IMR-90 (cell line): ENCODE data around the gene SNX25. TPM values are rescaled to one million over a fixed set of nuclear protein-coding genes. Genes with fewer than 3 reads are reported as not detected.

Experiments
- ATAC-seq: fragments of 200-7000 bp; cut with Tn5 transposase; 2 replicates; pipeline ENCODE4 v1.9.1; 2020; ENCODE audit warnings: low read depth, mild to moderate bottlenecking, moderate library complexity
- BruUV-seq: library from RNA; stranded (reverse); fragments of 400-500 nt; replicated peaks from 2 replicates; lab custom pipeline; 2021; lab: Mats Ljungman, UMichigan
- CTCF ChIA-PET: fragments of 300-600 bp; formaldehyde crosslinking; extraction: SDS; loops from one replicate; lab custom pipeline; 2021; ENCODE audit warnings: antibody characterized with exemption; lab: Yijun Ruan, JAX
- POLR2A ChIA-PET: fragments of 300-600 bp; sonication (Branson Sonifier 250); formaldehyde crosslinking; loops from one replicate; lab custom pipeline; 2022; ENCODE audit warnings: antibody characterized with exemption; ENCODE audit not compliant: unreplicated experiment; lab: Charles Lee
- DNase-seq: peaks from one replicate; pipeline ENCODE4 v3.0.0; 2013
- H2AFZ ChIP-seq: replicated peaks from 2 replicates; pipeline ENCODE3; 2013; ENCODE audit warnings: low read length, mild to moderate bottlenecking; ENCODE audit not compliant: poor library complexity
- H2AK5ac ChIP-seq: 2 replicates; pipeline ENCODE4 v1.6.1; 2013; ENCODE audit warnings: low read depth, low read length, inconsistent platforms
- H2AK9ac ChIP-seq: replicated peaks from 2 replicates; pipeline ENCODE3; 2013; ENCODE audit warnings: mild to moderate bottlenecking, low read depth, low read length, moderate library complexity; ENCODE audit not compliant: poor library complexity
- H2BK120ac ChIP-seq: 2 replicates; pipeline ENCODE4 v1.6.1; 2013; ENCODE audit warnings: low read depth, low read length, inconsistent platforms
- H2BK15ac ChIP-seq: 3 replicates; pipeline ENCODE4 v1.6.1; 2013; ENCODE audit warnings: low read depth, low read length, inconsistent platforms
- H2BK20ac ChIP-seq: 2 replicates; pipeline ENCODE4 v1.6.1; 2013; ENCODE audit warnings: low read depth, mild to moderate bottlenecking, inconsistent platforms, low read length, moderate library complexity
- H2BK5ac ChIP-seq: 2 replicates; pipeline ENCODE4 v1.6.1; 2013; ENCODE audit warnings: mild to moderate bottlenecking, low read depth, low read length, inconsistent platforms; ENCODE audit not compliant: poor library complexity, severe bottlenecking
- H3K14ac ChIP-seq: replicated peaks from 2 replicates; pipeline ENCODE4 v1.6.1; 2013; ENCODE audit warnings: low read depth, low read length, inconsistent platforms
- H3K18ac ChIP-seq: 2 replicates; pipeline ENCODE4 v1.6.1; 2013; ENCODE audit warnings: low read depth, low read length, control low read depth
- H3K23ac ChIP-seq: 2 replicates; pipeline ENCODE4 v1.6.1; 2013; ENCODE audit warnings: low read depth, low read length, inconsistent platforms
- H3K27ac ChIP-seq: 2 replicates; pipeline ENCODE4 v1.5.1; 2013; ENCODE audit warnings: mild to moderate bottlenecking, control low read depth, low read length; ENCODE audit not compliant: insufficient read depth
- H3K27me3 ChIP-seq: 2 replicates; pipeline ENCODE4 v1.6.1; 2013; ENCODE audit warnings: low read length; ENCODE audit not compliant: control insufficient read depth, insufficient read depth
- H3K36me3 ChIP-seq: 2 replicates; pipeline ENCODE4 v1.6.1; 2013; ENCODE audit warnings: low read length, mixed read lengths; ENCODE audit not compliant: control insufficient read depth, insufficient read depth
- H3K4ac ChIP-seq: 2 replicates; pipeline ENCODE4 v1.6.1; 2013; ENCODE audit warnings: low read depth, low read length, inconsistent platforms
- H3K4me1 ChIP-seq: 2 replicates; pipeline ENCODE4 v1.6.1; 2013; ENCODE audit warnings: low read length, mixed read lengths; ENCODE audit not compliant: control insufficient read depth, insufficient read depth
- H3K4me2 ChIP-seq: 2 replicates; pipeline ENCODE4 v1.6.1; 2013; ENCODE audit warnings: low read depth, mild to moderate bottlenecking, control low read depth, low read length, moderate library complexity
- H3K4me3 ChIP-seq: 2 replicates; pipeline ENCODE4 v1.5.1; 2013; ENCODE audit warnings: low read depth, mild to moderate bottlenecking, control low read depth, low read length, moderate library complexity; ENCODE audit not compliant: insufficient read depth
- H3K56ac ChIP-seq: 2 replicates; pipeline ENCODE4 v1.6.1; 2013; ENCODE audit warnings: low read length, inconsistent platforms; ENCODE audit not compliant: insufficient read depth; ENCODE audit errors: extremely low read depth
- H3K79me1 ChIP-seq, 2 experiments: 2 replicates each; pipeline ENCODE4 v1.6.1; 2013; ENCODE audit warnings: low read length in 2 of 2, inconsistent platforms in 1 of 2, low read depth in 1 of 2
- H3K9ac ChIP-seq: 2 replicates; pipeline ENCODE4 v1.6.1; 2013; ENCODE audit warnings: low read depth, low read length, control low read depth
- H3K9me1 ChIP-seq: 2 replicates; pipeline ENCODE4 v1.6.1; 2013; ENCODE audit warnings: low read length, inconsistent platforms; ENCODE audit not compliant: insufficient read depth
- H3K9me3 ChIP-seq: 2 replicates; pipeline ENCODE4 v1.6.1; 2013; ENCODE audit warnings: low read length; ENCODE audit not compliant: control insufficient read depth, insufficient read depth
- H4K20me1 ChIP-seq: 2 replicates; pipeline ENCODE4 v1.6.1; 2013; ENCODE audit warnings: low read length, inconsistent platforms; ENCODE audit not compliant: insufficient read depth
- H4K5ac ChIP-seq: 2 replicates; pipeline ENCODE4 v1.6.1; 2013; ENCODE audit warnings: mild to moderate bottlenecking, low read depth, low read length, control low read depth
- H4K8ac ChIP-seq, 2 experiments: 2 replicates each; pipeline ENCODE4 v1.6.1; 2013; ENCODE audit warnings: low read depth in 2 of 2, low read length in 2 of 2, control low read depth in 1 of 2, inconsistent platforms in 1 of 2
- H4K91ac ChIP-seq: 2 replicates; pipeline ENCODE4 v1.6.1; 2013; ENCODE audit warnings: low read depth, low read length, inconsistent platforms; ENCODE audit not compliant: insufficient read depth
- BHLHE40 ChIP-seq: fragments of 150-350 bp; IDR thresholded peaks from 2 replicates; pipeline ENCODE4 v1.6.1; 2016; ENCODE audit warnings: mild to moderate bottlenecking, low read depth, low read length
- CHD1 ChIP-seq: IDR thresholded peaks from 2 replicates; pipeline ENCODE4 v1.6.1; 2012; ENCODE audit warnings: low read depth, low read length, improper control_type of control experiment
- WGBS, 2 experiments: methylation state at CpG; one replicate each; pipeline versions ENCODE4 v1.1.5 to v1.1.7; 2013; ENCODE audit warnings: missing lambda C conversion rate in 2 of 2; ENCODE audit not compliant: insufficient read length in 1 of 2; ENCODE audit errors: extremely low coverage in 2 of 2; 5-methylcytosine and 5-hydroxymethylcytosine counted together
- dilution Hi-C: fragments of 300-500 bp; cut with HindIII; formaldehyde crosslinking; loops from one replicate; pipeline ENCODE4 v1.14.3; 2018; ENCODE audit warnings: low sequenced_read_pairs; ENCODE audit not compliant: unreplicated experiment
- in situ Hi-C: fragments of 300-500 bp; cut with MboI; formaldehyde crosslinking; loops from 3 replicates; pipeline ENCODE4 v1.14.3; 2019; ENCODE audit warnings: low sequenced_read_pairs, inconsistent platforms, mixed read lengths
- intact Hi-C: fragments of 100-400 bp; cut with micrococcal nuclease; formaldehyde crosslinking; loops from 2 replicates; pipeline ENCODE4 v1.10.0; 2022
- polyA plus RNA-seq, 3 experiments: library from polyadenylated mRNA; depleted of rRNA; stranded (reverse); fragments of >200 nt; gene quantifications; 2 replicates each; pipeline ENCODE4 v1.2.3, GENCODE V29; 2012; ENCODE audit warnings: low replicate concordance in 1 of 3
- total RNA-seq: library from RNA; depleted of rRNA; stranded (reverse); fragments of >200 nt; gene quantifications from 2 replicates; pipeline ENCODE4 v1.2.3, GENCODE V29; 2012

The SNX25 gene
- total and polyA plus RNA-seq, 2 of the 4 experiments (the other 2 are of a cell fraction), result 11.4 to 28.3 TPM

GRCh38 chr4:185270037-185270436, 60.6 kb downstream of the SNX25 start:
- intact Hi-C loops, result no loop called here
- ATAC-seq, result no peak
- Histone ChIP-seq H2AFZ (no peak overlapping the region), H3K9ac (no peak overlapping the region), H3K79me1 (peaks cover 18% of the 10 kb centered on the region in 2 experiments; a peak in 3 of 4 replicates), H3K56ac (no peak overlapping the region), H2BK5ac (no peak overlapping the region), H3K9me1 (peaks cover 7% of the 10 kb centered on the region), H3K4ac (no peak overlapping the region), H3K9me3 (no peaks in the 10 kb centered on the region), H3K18ac (no peak overlapping the region), H3K4me1 (peaks cover 5% of the 10 kb centered on the region; the same call in 1 of the 2 replicates), H3K23ac (no peak overlapping the region), H3K14ac (no peak overlapping the region), H3K4me2 (no peak overlapping the region), H3K27me3 (no peaks in the 10 kb centered on the region), H2BK20ac (no peak overlapping the region), H2AK9ac (no peak overlapping the region), H4K91ac (no peak overlapping the region), H2BK120ac (no peak overlapping the region), H3K36me3 (peaks cover 2% of the 10 kb centered on the region; the same call in 1 of the 2 replicates), H2AK5ac (no peak overlapping the region), H3K27ac (no peak overlapping the region), H4K5ac (no peak overlapping the region), H2BK15ac (no peak overlapping the region), H4K20me1 (0 out of 2 replicates have a peak, but pooled peaks cover 4% of the 10 kb centered on the region), H3K4me3 (no peak overlapping the region), H4K8ac (no peak overlapping the region)
- DNase-seq, result no peak
- in situ Hi-C loops, result no loop called here
- ChIA-PET CTCF (interaction anchor here (0.6 kb wide), 2 partner anchors 228 to 328 kb away, joined by 3 read pairs; no protein-coding TSS in a partner anchor), POLR2A (interaction anchor here (0.6 kb wide), 2 partner anchors 17 to 126 kb away, joined by 3 to 8 read pairs; no protein-coding TSS in a partner anchor)
- no peak for TF ChIP-seq CHD1
- TF ChIP-seq BHLHE40, result no peak
- dilution Hi-C loops, result no loop called here
- no TSS peak for BruUV-seq
- WGBS, 2 experiments, result no CpG with 5 or more reads among the region's 5 CpGs
